ENCODE measurements around the gene MBNL1.
"Not testable (repeated sequence)": the region's sequence is repeated elsewhere in the genome, so short reads cannot be mapped to it uniquely, and the experiment has no call there.

The MBNL1 gene

DNA sequence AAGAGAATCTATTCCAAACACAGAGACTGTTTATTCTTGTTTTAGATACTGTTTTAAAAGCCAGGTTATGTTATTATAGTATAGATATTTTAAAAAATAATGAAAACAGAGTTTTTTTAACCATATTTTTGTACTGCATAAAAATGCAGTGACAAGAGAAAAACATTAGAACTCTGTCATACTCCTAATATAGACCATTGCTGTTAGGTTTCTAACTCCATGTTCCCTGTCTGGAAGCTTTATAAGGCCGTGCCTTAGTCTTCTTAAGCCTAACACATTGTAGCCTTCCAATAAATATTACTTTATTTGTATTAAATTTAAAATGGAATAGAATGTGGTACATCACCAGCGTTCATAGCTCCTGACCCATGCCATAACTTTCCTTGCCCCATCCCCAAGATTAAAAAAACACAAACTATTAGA lies 53.2 kb downstream of the MBNL1 start:
- FAIRE-seq: no peak

DNA sequence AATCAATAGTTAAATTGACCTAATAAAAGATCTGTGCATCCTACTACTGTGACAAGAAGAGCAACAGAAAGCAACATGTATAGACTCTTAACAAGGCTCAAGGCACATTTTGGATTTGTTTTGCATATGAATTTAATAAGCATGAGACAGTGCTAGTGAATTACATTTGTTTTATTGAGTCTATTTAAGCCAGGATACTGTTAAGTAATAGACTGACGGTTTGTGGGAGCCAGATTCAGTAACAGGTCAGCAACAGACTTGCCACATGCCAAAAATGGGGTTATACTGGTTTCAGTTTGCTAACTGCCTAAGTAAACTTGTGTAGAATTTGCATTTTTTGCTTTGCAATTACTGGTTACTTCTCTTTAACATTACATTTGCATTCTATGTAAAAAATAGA lies 54.0 kb downstream of the MBNL1 start:
- no peak for FAIRE-seq

DNA sequence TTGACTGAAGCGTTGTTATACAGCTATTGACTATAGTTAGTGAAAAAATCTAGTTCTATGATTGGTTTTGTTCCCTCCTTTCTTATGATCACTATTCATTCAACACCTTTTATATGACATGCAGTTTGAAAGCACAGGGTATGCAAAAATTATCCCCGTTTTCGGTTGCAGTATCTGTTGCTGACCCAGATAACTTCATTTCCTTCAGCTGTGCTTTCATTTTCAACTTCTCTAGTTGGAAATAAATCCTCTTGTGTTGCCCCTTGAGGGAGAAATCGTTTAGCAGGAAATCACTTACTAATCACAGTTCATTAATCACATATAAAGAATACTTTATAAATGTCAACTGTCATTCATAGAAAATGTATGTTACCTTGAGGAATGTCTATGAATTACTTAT lies 55.1 kb downstream of the MBNL1 start:
- FAIRE-seq: no peak

DNA sequence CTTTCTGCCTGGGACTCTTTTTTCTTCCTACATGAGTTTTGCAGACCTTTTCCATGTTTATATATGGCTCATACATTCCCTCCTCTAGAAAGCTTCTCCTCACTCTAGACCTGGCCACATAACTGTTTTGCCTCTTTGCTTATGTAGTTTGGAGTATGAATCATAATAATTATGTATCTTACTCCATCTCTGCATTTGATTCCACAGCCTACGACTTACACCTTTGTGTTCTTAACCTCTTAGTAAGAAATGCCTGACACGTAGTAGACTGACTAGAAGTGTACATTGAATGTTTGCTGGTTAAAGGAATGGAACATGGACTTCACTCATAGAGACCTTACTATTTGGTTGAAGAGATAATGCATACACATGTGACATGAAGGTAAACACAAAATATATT lies 56.4 kb downstream of the MBNL1 start:
- no peak for FAIRE-seq

DNA sequence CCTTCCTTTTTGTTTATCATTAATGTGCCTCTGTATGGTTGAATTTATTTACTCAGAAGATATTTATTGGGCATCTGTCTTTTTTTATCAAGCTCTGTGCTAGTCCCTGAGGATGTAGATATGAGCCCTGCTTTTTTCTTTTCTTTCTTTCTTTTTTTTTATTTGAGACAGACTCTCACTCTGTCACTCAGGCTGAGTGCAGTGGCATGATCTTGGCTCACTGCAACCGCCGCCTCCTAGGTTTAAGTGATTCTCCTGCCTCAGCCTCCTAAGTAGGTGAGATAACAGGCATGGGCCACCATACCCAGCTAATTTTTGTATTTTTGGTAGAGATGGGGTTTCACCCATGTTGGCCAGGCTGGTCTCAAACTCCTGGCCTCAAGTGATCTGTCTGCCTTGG lies 58.5 kb downstream of the MBNL1 start:
- FAIRE-seq: no peak

DNA sequence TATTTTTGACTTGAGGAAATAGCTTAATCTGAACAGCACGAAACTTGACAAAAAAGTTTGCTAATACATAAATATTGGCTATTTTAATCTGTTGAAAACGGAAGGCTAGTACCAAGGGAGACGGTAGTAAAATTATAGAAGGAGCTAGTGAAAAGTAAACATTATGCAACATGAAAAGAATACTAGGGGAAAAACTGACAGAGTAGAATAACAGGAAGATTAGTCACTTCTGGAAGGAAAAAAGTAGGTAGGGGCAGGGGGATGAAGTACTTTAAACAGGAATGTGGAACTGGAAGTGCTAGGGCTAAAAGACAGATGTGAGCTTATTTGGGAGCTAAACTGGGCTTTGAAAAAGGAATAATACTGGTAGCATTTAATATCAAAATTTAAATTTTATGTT lies 60.1 kb downstream of the MBNL1 start:
- FAIRE-seq: no peak

DNA sequence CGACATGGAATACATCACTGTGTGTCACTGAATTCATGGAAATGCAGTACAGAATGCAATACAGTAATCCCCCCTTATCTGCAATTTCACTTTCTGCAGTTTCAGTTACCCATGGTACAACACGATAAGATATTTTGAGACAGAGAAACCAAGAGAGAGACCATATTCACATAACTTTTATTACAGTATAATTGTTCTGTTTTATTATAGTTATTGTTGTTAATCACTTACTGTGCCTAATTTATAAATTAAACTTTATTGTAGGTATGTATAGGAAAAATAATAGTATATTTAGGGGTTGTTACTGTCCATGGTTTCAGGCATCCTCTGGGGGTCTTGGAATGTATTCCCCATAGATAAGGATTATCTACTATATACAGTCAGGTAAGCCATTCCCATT lies 61.8 kb downstream of the MBNL1 start:
- no peak for FAIRE-seq

DNA sequence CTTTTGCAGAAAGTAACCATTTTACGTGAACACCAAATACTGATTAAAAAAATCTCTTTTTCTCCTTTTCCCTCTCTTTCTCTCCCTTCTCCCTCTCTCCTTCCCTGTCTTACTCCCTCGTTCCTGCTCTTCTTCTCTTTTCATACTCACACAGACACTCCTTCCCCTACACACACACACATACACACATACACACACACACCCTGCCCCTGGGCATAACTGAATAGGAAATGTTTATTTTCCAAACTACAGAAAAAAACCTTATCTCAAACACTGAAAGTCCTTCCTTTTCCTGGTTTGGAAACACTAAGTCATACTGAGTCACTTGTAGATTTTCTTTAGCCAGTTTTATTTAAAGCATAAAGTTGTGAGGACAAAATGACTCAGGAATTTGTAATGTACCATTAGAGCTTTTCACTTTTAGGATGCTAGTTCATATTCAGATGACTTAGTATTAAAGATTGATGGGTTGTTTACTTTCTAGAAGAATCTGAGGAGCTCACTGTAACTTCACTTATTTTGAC lies 62.4 kb downstream of the MBNL1 start:
- no peak for FAIRE-seq

DNA sequence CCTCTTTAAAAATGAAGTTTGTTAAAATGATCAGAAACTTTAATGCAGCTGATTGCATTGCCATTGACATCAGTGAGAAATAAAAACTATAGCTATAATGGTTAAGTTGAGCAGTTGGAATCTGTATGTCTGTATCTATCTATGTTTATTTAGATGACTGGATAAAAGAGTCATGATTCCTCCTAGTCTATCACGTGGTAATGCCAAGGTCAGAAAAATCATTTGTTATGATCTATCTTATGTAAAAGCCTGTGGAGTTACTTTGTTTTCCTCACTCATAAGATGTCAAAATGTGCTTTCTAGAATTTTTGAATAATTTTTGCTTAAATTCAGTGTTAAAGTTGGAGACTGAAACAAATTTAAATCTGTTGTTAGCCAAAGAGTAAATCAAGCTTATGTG lies 63.3 kb downstream of the MBNL1 start:
- FAIRE-seq: no peak

DNA sequence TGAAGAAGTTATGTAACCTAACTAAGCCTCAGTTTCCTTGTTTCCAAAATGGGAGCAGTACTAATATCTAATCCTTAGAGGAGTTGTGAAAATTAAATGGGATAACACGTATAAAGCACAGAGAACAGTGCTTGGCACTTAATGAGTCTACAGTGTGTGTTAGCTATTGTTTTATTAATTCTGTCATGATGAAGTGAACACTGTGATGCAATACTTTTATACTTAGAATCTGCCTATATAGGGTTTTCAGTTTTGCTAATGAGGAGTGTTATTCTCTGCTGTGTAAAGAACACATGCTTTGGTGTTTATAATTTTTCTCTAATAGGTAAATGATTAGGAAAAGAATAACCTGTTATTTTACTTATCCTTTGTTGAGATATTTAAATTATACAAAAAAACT lies 65.2 kb downstream of the MBNL1 start:
- no peak for FAIRE-seq

DNA sequence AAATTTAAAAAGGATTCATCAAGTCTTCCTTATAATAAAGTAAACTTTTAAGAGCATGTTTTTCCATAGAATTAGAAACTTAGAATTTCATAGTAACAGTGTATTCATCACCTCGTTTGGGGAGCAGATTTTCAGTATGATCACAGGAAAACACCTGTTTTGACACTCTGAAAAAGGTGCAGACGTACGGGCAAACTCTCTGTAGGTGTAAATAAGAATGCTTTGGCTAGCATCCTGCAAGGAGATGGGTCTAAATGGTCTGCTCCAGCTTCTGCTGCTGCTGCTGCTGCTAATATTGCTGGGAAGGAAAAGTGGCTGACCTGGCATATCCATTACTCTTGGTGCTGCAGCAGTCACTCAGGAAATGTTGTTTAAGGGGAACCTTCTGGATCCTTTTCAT lies 66.0 kb downstream of the MBNL1 start:
- no peak for FAIRE-seq

DNA sequence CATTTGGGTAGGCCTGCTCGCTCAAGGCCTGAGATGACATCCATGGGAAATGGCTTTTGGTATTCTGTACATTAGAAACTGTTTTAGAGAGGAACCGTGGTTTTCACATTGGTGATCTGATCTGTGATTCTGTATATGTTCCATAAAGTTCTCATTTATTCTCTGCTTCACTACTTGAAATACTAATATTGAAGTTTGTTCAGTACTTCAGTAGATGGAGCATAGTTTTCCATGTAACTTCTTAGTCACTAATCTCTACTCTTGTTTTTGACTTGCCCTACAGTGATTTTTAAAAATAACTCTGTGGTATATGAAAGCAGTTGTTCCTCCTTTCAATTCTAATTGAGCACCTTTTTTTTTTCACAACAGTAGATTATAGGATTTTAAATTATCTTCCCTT lies 66.5 kb downstream of the MBNL1 start:
- no peak for FAIRE-seq

DNA sequence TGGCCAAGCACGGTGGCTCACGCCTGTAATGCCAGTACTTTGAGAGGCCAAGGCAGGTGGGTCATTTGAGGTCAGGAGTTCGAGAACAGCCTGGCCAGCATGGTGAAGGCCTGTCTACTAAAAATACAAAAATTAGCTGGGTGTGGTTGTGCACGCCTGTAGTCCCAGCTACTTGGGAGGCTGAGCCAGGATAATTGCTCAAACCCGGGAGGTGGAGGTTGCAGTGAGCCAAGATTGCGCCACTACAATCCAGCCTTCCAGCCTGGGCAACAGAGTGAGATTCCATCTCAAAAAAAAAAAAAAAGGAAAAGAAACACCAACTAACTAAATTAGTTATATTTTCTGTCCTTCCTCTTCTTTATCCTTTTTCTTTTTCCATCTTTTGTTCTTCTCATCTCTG lies 68.6 kb downstream of the MBNL1 start:
- FAIRE-seq: not testable (repeated sequence)

DNA sequence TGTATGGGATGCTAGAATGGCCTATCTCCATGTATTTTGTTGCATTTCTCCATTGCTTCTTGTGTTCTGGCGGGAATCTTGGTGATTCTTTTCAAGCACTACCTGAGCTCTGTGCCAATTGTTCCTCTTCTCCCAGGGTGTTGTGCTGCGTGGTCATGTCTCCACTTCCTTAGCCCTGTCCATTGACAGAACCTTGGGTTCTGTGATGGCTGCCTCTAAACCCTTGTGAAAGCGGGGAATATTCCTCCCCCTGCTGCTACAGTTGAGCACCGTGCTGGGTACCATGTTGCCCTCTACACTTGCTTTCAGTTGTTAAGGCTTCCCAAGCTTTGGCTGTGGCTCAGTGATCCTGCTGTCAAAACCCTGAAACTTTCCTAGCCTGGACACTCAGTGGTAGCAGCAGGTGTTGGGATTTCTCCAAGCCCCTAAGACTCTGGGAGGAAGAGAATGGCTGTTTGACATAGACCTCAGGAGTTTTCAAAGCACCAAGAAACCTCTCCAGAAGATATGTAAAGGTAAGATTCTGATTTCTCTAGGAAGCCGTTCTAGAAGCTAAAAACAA lies 69.5 kb downstream of the MBNL1 start:
- no peak for FAIRE-seq

DNA sequence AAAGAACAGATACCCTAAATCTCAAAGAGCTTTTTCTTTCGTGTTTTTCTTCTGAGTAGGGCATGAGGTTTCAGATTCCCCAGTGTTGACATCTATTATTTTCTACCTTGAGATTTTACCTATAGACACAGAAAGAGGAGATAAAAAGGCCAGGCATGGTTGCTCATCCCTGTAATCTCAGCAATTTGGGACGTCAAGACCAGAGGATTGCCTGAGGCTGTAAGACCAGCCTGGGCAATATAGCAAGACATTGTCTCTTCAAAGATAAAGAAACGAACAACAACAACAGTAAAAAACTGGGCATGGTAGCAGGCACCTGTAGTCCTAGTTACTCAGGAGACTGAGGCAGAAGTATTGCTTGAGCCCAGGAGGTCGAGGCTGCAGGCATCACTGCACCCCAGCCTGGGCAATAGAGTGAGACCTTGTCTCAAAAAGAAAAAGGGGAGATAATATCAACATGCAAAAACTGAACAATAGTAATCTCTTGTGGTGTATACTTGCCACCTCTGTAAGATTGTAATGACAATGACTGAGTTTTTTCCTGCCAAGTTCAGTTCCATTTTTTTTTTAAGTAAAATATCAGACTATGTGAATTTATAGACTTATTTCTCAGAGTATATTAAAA lies 71.3 kb downstream of the MBNL1 start:
- FAIRE-seq: no peak

DNA sequence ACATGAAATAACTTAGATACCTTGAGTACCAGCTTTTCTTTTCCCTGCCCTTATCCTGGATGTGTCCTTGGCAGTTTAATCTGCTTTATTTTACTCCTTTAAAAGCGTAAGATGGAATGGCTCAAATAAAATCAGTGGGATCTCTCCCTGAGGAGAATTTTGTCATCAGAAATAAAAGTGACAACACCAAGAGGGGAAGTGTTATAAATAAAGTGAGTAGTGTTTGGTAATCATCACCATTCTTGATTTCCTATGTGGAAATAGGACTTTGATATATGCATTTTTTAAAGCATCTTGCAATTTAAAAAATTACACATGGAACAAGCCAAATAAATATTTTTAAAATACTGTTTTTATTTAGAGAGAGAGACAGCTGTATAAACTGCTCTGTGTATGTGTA lies 76.5 kb downstream of the MBNL1 start:
- FAIRE-seq: no peak

DNA sequence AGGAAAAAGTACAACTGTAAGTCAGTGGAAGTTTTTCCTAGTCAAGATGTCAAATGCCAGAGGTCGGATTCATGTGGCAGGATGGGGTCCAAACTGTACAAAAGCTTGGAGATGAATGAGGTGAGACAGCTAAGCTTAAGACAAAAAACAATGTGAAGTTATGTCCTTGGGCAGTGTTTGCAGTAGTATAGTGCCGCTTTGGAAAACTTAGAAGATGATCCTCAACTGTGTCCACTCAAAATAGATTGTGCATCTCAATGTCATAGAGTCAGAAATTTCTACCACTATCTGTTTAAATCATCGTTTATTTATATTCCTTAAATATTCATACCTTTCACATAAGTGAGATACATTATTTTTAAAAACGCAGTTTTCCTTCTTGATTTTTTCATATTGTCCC lies 77.3 kb downstream of the MBNL1 start:
- no peak for FAIRE-seq

DNA sequence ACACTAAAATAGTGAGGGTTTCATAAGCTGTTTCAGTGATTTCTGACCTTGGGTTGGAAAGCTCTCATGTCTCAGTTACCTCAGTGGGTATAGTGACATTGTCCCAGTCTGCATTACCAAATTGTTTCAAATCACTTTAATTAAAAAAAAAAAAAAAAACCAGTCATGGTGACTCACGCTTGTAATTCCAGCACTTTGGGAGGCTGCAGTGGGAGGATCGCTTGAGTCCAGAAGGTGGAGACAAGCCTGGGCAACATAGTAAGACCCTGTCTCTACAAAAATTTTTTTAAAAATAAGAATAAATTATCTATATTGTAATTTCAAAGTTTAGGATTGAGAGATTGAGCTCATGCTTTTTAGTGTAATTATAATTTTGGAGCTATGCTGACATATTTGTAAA lies 78.0 kb downstream of the MBNL1 start:
- no peak for FAIRE-seq

DNA sequence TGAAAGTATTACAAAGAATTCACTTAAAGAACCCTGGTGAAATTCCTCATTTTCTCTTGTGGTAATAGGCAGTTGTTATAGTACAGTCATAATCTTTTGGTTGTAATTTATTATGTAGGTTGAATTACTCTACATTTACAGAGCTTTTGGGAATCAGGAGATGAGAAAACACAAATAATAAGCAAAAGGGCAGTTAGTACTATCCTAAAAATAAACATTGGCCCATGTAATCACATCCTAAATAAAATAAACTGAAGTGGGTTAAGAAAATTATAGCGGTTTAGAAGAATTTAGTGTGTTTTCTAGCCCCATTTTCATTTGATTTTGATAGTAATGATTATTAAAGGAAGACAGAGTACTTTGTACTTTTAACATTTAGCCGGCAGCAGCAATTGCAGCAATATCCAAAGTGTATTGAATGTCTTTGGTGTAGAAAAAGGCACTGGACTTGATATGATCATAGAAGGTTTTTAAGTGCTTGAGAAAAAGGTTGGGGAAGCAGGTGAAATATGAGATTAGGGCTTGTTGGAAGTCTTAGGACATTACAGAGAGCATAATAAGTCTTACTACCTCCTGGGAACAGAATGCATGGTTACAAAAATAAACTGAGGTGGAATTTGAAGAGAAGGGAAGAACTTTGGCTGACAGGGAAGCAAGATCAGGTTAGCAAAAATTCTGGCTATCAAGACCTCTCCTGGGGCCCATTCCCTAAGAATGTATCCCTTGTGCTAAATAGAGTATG lies 79.9 kb downstream of the MBNL1 start:
- no peak for FAIRE-seq

DNA sequence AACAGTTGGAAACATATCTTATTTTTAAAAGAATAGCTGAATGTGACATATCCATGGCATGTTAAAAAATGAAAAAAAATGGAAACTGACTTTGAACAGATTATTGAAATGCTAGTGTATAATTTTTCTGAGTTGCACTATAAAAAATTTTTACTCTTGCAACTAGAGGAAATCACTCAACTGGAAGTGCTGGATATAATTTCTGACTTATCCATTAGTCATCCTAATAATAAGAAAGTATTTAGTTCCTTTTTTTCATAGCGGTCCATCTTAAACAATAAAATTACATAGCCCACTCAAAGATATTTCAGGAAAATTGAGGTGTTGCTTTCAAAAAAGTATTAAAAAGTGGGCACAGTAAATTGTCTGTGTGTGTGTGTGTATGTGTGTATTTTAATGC lies 80.7 kb downstream of the MBNL1 start:
- FAIRE-seq: no peak

DNA sequence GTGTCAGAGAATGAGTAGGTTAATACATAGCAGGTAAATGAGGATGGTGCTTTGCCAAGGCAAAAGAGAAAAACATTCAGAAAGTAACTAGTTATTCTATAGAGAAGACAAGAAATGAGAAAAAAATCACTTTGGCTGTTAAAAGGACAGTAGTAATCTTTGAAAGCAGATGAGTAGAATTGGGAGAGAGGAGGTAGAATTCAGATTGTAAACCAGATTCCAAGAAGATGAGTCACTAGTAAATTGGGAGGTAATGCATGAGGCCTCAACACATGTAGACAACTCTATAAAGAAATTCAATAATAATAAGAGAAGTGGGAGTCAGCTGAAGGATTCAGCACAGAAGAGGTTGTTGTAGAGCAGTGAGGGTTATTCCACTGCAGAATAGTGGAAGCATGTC lies 81.4 kb downstream of the MBNL1 start:
- FAIRE-seq: no peak

DNA sequence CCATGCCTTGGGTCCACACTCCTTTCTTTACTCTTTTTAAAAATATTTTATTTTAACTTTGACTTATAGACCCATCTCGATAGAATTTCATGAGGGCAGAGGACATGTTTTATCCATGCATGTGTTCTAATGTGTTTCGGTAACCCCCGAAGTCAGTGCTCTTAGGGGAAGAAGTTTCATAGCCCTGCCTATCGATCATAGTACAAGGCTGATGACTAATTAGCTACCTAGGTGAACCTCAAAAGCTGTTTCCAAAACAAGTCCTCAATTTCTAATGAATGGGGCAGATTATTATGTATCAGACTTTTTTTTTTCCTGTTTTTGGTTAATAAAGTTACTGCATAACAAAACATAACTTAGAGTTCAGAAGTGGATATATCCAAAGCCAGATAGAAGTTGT lies 82.0 kb downstream of the MBNL1 start:
- no peak for FAIRE-seq

DNA sequence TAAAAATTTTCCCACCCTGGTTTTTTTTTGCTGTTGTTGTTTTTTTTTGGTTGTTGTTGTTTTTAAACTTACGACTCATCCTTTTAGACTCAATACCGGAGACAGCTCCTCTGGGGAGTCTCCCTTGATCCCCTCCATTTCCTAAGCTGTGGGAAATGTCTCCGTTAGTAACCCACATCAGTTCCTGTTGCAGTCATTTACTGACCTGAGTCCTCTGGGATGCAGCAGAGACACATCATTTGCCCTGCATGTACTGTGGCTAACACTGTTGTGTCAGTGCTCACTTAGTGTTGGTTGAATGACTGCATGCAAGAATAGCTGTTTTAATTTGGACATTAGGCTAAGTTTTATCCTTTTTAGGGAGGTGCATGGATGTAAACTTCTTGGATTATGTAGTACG lies 83.8 kb downstream of the MBNL1 start:
- FAIRE-seq: no peak

DNA sequence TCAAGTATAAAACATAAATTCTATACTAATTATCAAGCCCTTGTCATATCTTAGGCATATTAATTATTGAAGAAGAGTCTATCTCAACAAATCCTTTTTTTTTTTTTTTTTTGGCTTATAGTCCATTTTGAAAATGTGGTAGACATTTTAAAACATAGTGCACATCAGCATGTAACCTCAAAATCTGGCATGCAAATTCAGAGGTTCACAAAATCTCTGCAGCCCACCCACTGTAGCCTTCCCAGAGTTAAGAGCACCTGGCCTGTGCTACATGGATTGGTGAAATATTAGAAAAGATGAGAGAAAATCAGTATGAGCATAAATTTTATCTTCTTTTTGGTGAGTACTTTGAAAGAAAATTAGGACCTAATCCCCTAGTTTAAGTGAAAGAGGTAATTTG lies 84.8 kb downstream of the MBNL1 start:
- FAIRE-seq: no peak

Measured in TTC549 (cell line).